HEK293T (cell line): ENCODE results near the gene KLK13.

Source experiments
- CTCF ChIA-PET: fragments of 350-600 bp; formaldehyde crosslinking; extraction: SDS; loops from one replicate; lab custom pipeline; 2021; ENCODE audit warnings: antibody characterized with exemption, inconsistent platforms; lab: Yijun Ruan, JAX
- POLR2A ChIA-PET: fragments of 350-600 bp; formaldehyde crosslinking; extraction: SDS; loops from one replicate; lab custom pipeline; 2020; ENCODE audit warnings: antibody characterized with exemption, inconsistent platforms; lab: Yijun Ruan, JAX
- DNase-seq: peaks from one replicate; pipeline ENCODE4 v3.0.0; 2012; ENCODE audit warnings: mixed read lengths; ENCODE audit errors: extremely low spot score
- ARNT ChIP-seq: fragments of 450-650 bp; IDR thresholded peaks from 2 replicates; pipeline ENCODE4 v1.6.1; 2017; ENCODE audit warnings: mild to moderate bottlenecking
- BHLHE40 ChIP-seq: fragments of 450-650 bp; IDR thresholded peaks from 2 replicates; pipeline ENCODE4 v1.6.1; 2016; ENCODE audit warnings: mild to moderate bottlenecking, moderate library complexity, borderline replicate concordance
- CTBP1 ChIP-seq: fragments of 450-650 bp; IDR thresholded peaks from 2 replicates; pipeline ENCODE4 v1.6.1; 2016; ENCODE audit warnings: borderline replicate concordance
- ELF4 ChIP-seq: fragments of 450-650 bp; IDR thresholded peaks from 2 replicates; pipeline ENCODE4 v1.6.1; 2017; ENCODE audit warnings: antibody characterized with exemption
- FOXA1 ChIP-seq: fragments of 450-650 bp; IDR thresholded peaks from 2 replicates; pipeline ENCODE4 v1.6.1; 2016; ENCODE audit warnings: mild to moderate bottlenecking
- FOXK2 ChIP-seq: fragments of 450-650 bp; IDR thresholded peaks from 2 replicates; pipeline ENCODE4 v1.6.1; 2016; ENCODE audit warnings: mild to moderate bottlenecking
- FOXM1 ChIP-seq: fragments of 450-650 bp; IDR thresholded peaks from 2 replicates; pipeline ENCODE4 v1.6.1; 2017; ENCODE audit warnings: mild to moderate bottlenecking, borderline replicate concordance
- HDGF ChIP-seq: fragments of 450-650 bp; IDR thresholded peaks from 2 replicates; pipeline ENCODE4 v1.6.1; 2017; ENCODE audit warnings: antibody characterized with exemption, borderline replicate concordance
- L3MBTL2 ChIP-seq: fragments of 450-650 bp; conservative IDR thresholded peaks from 2 replicates; pipeline ENCODE4 v1.6.1; 2016; ENCODE audit warnings: mild to moderate bottlenecking
- LEF1 ChIP-seq: fragments of 450-650 bp; IDR thresholded peaks from 2 replicates; pipeline ENCODE4 v1.6.1; 2017; ENCODE audit warnings: mild to moderate bottlenecking, borderline replicate concordance
- NFRKB ChIP-seq: fragments of 450-650 bp; IDR thresholded peaks from 2 replicates; pipeline ENCODE4 v1.6.1; 2016; ENCODE audit warnings: mild to moderate bottlenecking, moderate library complexity
- PKNOX1 ChIP-seq: fragments of 450-650 bp; IDR thresholded peaks from 2 replicates; pipeline ENCODE4 v1.6.1; 2016
- SP1 ChIP-seq: fragments of 450-650 bp; IDR thresholded peaks from 2 replicates; pipeline ENCODE4 v1.6.1; 2017
- SUZ12 ChIP-seq: fragments of 450-650 bp; IDR thresholded peaks from 2 replicates; pipeline ENCODE4 v1.6.1; 2016; ENCODE audit warnings: mild to moderate bottlenecking
- TARDBP ChIP-seq: fragments of 450-650 bp; IDR thresholded peaks from 2 replicates; pipeline ENCODE4 v1.6.1; 2016
- ZNF384 ChIP-seq: fragments of 450-650 bp; IDR thresholded peaks from 2 replicates; pipeline ENCODE4 v1.6.1; 2016

KLK13 gene

GRCh38 chr19:51024924-51025323 lies 40.0 kb downstream of the KLK13 start:
- POLR2A ChIA-PET, result no interaction called here
- DNase-seq, result no peak
- no peak for TF ChIP-seq TARDBP
- TF ChIP-seq CTBP1, result no peak
- TF ChIP-seq ELF4, result no peak
- TF ChIP-seq L3MBTL2, result no peak
- no peak for TF ChIP-seq ZNF384
- TF ChIP-seq NFRKB, result no peak
- CTCF ChIA-PET, result no interaction called here

- no peak for DNase-seq
- POLR2A ChIA-PET, result no interaction called here
- CTCF ChIA-PET, result no interaction called here
Observed at GRCh38 chr19:51023946-51024345, 40.9 kb downstream of the KLK13 start.

GRCh38 chr19:51022526-51022925 lies 42.4 kb downstream of the KLK13 start:
- CTCF ChIA-PET, result no interaction called here
- TF ChIP-seq CTBP1 (no peak), BHLHE40 (no peak), FOXM1 (no peak), ZNF384 (no peak), NFRKB (no peak), ARNT (no peak)
- POLR2A ChIA-PET, result no interaction called here
- DNase-seq, result no peak

More at GRCh38 chr19:51023946-51024345, 40.9 kb downstream of the KLK13 start:
- TF ChIP-seq ARNT, result no peak
- TF ChIP-seq NFRKB, result no peak
- no peak for TF ChIP-seq L3MBTL2
- TF ChIP-seq FOXK2, result no peak
- TF ChIP-seq ZNF384, result no peak
- no peak for TF ChIP-seq FOXM1
- no peak for TF ChIP-seq TARDBP
- TF ChIP-seq SP1, result no peak
- no peak for TF ChIP-seq HDGF
- no peak for TF ChIP-seq PKNOX1
- TF ChIP-seq CTBP1, result no peak
- TF ChIP-seq BHLHE40, result no peak
- no peak for TF ChIP-seq SUZ12
- TF ChIP-seq ELF4, result no peak
- no peak for TF ChIP-seq LEF1
- no peak for TF ChIP-seq FOXA1

GRCh38 chr19:51020988-51021651 lies 43.8 kb downstream of the KLK13 start:
- CTCF ChIA-PET, result interaction anchor here (0.6 to 1.5 kb wide), 11 partner anchors 10 to 809 kb away, joined by 3 to 6 read pairs (median 3); no protein-coding TSS in a partner anchor
- DNase-seq, result peak; percentile 34
- no peak for TF ChIP-seq PKNOX1
- TF ChIP-seq ZNF384, result peak; percentile 53; the same call in 1 of the 2 replicates
- POLR2A ChIA-PET, result no interaction called here

GRCh38 chr19:51019544-51019925 lies 45.4 kb downstream of the KLK13 start, which contains the start of gene KLK10:
KLK10 (minus strand) TSS chr19:51019709; CDS start chr19:51019130, 579 bp downstream.
- ChIA-PET POLR2A (no interaction called here), CTCF (no interaction called here)
- no peak for TF ChIP-seq PKNOX1
- TF ChIP-seq L3MBTL2, result no peak
- no peak for DNase-seq

- TF ChIP-seq FOXA1 (no peak), TARDBP (no peak), HDGF (no peak), FOXK2 (no peak), ZNF384 (no peak), BHLHE40 (no peak), SUZ12 (no peak), ELF4 (no peak), PKNOX1 (no peak), SP1 (no peak), L3MBTL2 (no peak), NFRKB (no peak), CTBP1 (no peak)
- CTCF ChIA-PET, result no interaction called here
- DNase-seq, result no peak
- POLR2A ChIA-PET, result no interaction called here
Observed at GRCh38 chr19:51018745-51019543, 45.9 kb downstream of the KLK13 start.
